HT1080 (cell line): Measurements from ENCODE around the gene SCNN1B. TPM values are rescaled to one million over a fixed set of nuclear protein-coding genes. Genes with fewer than 3 reads are reported as not detected.
"Not testable (repeated sequence)": the region's sequence is repeated elsewhere in the genome, so short reads cannot be mapped to it uniquely, and the experiment has no call there.

Experiments
- DNase-seq: peaks from one replicate; pipeline ENCODE4 v3.0.0-alpha.2; 2015; ENCODE audit warnings: low read depth
- total RNA-seq: library from RNA; depleted of rRNA; stranded (reverse); fragments of >200 nt; shearing (Covaris generic); gene quantifications from 2 replicates; pipeline ENCODE4 v1.2.3, GENCODE V29; 2014

Gene SCNN1B
- total RNA-seq, 1 experiment from 2014 or later = not detected

DNA sequence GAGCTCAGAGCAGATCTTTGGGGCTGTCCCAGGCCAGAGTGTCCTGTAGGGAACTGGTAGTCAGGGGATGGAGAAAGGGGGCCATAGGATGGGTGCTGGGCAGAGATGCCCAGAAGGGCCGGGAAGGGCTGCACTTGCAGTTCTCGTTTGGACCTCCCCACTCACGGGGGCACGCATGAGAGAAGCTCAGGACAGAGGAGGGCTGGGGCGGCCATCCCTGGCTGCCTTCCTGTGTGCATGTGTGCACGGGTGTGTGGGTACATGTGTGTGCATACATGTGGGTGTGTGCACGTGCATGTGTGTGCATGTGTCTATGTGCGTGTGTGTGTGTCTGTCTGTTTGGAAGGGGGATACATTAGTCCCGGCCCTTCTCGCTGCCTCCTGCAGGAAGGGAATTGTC lies 77.6 kb downstream of the SCNN1B start:
- no peak for DNase-seq

DNA sequence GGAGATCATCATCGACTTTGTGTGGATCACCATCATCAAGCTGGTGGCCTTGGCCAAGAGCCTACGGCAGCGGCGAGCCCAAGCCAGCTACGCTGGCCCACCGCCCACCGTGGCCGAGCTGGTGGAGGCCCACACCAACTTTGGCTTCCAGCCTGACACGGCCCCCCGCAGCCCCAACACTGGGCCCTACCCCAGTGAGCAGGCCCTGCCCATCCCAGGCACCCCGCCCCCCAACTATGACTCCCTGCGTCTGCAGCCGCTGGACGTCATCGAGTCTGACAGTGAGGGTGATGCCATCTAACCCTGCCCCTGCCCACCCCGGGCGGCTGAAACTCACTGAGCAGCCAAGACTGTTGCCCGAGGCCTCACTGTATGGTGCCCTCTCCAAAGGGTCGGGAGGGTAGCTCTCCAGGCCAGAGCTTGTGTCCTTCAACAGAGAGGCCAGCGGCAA lies 78.4 kb downstream of the SCNN1B start:
- no peak for DNase-seq

DNA sequence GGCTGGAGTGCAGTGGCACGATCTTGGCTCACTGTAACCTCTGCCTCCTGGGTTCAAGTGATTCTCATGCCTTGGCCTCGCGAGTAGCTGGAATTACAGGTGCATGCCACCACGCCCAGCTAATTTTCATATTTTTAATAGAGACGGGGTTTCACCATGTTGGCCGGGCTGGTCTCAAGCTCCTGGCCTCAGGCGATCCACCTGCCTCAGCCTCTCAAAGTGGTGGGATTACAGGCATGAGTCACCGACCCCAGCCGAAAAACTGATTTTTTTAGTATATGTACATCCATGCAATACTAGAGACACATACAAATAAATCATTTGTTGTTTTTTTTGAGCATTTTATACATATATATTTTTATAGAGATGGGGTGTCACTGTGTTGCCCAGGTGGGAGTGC lies 79.6 kb downstream of the SCNN1B start:
- DNase-seq = not testable (repeated sequence)

DNA sequence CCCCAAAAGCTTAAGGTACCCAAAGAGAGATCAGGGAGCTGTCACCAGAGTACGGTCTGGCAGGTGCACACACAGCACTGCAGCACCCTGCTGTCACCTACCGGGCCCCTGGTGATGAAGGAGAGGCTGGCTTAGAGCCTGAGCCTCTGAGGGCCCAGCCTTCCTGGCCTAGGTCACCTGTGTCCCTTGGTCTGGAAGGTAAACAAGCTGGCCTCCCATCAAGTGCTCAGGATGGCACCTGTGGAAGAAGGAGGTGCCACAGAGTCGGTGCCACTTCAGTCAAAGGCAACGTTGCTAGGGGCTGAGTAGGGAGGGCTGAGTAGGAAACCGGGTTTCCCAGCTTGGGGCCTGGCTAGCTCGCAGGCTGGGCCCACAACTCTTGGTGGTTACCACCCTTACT lies 80.2 kb downstream of the SCNN1B start:
- DNase-seq = no peak

DNA sequence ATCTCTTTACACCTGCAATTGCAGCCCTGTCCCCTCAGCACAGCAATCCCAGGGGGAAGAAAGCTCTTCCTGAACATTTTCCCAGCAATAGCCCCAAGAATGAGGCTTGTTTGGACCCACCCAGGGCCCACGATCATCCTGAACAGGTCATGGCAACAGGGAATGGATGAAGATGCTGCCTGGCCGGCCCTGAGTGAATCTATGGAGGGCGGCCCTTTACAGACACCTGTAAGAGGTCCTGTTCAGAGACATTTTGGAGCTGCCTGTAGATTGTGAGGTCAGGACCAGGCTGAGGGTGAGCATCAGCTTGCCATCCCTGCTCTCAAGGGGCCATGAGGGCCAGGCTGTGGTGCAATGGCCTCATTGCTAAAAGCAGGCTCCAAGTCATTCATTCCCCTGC lies 81.8 kb downstream of the SCNN1B start:
- no peak for DNase-seq

DNA sequence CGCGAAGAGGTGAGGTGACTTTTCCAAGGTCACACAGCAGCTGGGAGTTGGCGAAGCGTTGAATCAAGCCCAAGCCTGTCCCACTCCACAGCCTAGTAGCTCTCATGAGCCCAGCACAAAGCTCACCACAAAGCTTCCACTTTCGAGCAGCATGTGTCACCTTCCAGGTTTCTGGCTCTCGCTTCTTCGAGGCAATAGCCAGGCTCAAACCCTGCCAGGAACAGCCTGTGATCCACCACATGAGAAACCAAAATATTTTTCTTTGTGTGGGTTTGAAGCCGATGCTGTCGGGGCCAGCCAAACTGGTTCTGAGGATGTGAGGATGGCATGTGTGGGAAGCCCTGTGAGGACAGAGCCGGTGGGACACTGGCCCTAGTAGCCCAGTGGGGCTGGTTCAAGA lies 82.8 kb downstream of the SCNN1B start:
- no peak for DNase-seq

DNA sequence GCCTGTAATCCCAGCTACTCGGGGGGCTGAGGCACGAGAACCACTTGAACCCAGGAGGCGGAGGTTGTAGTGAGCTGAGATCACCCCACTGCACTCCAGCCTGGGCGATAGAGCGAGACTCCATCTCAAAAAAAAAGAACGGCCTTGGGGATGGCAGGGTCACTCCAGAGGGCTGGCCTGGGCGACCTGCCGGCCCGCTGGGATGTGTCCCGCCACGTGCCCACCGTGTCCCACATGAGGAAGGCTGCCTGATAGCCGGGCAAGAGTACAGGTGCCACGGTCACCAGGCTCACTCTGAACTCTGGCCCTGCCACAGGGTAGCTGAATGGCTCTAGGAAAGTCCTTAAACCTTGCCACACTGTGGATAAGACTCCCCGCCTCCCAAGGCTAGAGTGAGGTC lies 83.3 kb downstream of the SCNN1B start:
- no peak for DNase-seq

DNA sequence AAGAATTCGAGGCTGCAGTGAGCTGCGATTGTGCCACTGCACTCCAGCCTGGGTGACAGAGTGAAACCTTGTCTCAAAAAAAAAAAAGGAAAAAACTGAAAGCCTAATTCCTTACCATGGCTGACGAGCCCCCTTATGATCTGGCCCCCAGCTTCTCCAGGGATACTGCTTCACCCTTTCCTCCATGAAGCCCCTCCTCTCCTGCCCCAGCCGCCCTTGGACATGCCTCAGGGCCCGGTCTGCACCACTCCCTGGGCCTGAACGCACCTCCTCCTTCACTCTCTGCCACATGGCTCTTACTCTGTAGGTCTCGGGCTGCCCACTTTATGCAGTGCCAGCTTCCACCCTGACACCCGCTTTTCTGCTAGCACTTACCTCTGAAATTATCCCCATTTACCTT lies 85.6 kb downstream of the SCNN1B start:
- no peak for DNase-seq

DNA sequence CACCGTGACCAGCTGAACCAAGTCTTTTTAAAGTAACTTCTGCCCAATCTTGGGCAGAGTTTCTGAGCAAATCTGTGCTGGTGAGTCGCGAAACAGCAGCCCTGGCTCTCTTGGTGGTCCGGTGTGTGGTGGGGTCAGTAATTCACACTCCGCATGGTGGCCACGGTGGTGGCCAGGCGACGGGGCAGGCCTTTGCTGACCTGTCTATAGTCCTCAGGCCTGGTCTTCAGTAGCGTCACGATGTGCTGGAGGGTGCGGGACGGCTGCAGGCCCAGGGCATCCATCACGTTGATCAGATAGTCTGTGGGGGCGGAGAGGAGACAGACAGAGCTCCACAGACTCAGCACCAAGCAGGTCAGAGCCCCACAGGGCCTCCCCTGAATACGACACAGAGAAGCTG lies 86.7 kb downstream of the SCNN1B start:
- no peak for DNase-seq

DNA sequence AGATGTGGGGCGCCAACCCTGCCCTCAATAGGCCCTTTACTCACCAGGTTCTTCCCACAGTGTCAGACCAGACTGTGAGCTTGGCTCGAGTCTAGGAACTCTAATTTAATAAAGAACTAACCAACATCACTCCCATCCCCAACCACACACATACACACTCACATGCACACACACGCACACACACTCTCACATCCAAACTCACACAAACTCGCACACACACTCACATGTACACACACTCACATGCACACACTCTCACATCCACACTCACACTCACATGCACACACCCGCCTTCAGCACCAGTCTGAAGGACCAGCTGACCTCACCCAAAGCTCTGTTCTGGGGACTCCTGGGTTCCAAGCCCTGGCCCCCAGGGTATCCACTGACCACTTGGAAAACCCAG lies 87.1 kb downstream of the SCNN1B start:
- no peak for DNase-seq

DNA sequence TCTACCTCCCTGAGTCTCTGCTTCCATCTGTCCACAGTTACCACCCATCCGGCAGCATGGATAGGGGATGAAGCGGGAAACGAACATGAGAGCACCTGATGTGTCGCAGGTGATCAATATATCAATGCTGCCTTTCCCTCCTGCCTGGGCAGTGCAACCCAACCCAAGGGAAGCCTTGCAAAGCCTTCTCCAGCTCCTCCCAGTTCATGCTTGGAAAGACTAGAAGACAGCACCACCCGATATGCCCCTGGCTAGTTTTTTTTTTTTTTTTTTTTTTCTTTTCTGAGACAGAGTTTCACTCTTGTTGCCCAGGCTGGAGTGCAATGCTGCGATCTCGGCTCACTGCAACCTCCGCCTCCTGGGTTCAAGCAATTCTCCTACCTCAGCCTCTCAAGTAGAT lies 87.8 kb downstream of the SCNN1B start:
- not testable (repeated sequence) for DNase-seq

DNA sequence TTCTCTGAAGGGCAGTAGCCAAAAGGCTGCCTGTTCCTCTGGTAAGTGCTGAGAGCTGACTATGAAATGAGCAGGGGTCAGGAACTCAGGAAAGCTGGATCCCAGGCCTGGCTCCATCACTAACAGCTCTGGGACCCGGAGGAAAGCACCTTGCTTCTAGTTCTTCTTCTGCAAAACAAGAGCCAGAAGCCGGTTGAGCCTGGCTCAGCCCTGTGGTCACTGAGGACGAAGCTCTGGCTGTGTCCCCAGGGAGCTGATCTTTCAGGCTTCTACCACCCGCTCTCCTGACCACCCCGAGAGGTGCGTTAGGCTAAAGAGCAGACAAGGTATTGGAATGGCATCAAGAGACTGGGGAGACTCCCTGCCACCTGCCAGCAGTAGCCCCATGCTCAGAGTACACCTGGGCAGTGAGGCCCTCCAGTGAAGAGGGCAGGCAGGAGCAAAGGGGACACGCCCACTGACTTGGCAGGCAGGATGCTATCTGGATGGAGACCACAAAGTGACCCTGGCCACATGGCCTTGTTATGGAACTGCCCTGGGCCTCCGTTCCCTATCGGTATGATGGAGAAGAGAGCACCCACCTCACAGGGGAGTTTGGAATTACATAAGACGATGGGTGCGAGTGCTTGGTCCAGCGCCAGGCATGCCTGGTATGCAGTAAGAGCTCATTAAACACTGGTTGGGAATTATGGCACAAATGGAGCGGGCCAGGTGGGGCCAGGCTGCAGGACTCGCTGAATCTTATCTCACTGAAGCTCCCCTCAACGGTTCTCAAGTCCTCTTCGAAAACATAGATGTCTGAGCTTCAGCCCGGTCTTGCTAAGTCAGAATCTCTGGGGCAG lies 89.5 kb downstream of the SCNN1B start:
- DNase-seq = no peak

DNA sequence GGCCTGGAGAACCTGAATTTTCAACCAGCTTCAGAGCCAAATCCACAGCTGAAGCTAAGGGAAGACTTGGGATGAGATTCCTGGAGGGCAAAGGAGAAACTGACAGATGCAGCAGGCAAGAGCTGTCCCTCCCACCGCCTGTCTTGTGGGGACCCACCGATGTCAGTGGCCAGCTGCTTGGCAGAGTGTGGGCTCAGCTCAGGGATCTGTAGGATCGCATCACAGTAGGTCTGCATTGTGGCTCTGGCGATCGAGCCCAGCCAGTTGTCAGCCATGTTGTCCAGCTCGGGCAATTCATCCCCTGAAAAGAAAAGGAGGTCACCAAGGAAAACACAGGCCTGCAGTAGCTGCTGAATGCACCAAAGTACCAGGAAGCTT lies 90.1 kb downstream of the SCNN1B start:
- no peak for DNase-seq

DNA sequence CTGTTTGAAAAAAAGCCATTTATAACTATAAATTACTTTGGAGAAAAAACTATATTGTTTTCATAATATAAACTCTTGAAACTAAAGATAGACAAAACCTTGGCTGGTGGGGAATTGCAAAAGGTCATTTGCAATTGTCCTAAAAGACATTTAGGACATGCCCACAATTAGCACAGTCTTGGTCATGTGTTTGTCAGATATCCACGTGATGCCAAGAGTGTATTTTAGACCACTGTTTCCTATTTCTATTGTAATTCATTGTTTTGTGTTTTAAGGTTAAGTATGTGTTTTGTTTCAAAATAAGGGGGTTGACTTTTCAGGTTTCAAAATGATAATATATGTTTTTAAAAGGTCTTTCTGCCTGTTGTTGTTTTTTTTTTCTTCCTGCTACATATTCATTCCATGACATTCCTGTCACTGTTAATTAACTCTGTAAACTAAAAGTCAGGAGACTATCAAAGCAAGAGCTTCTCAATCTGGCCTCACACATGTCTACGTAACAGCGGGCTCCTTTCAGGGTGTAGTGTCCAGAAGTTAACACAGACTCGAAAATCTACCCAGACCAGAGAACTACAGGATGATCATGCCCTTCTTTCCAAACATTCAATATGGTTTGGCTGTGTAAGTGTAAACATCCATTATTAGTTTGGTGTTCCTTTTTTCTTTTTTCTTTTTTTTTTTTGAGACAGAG lies 92.2 kb downstream of the SCNN1B start:
- no peak for DNase-seq

DNA sequence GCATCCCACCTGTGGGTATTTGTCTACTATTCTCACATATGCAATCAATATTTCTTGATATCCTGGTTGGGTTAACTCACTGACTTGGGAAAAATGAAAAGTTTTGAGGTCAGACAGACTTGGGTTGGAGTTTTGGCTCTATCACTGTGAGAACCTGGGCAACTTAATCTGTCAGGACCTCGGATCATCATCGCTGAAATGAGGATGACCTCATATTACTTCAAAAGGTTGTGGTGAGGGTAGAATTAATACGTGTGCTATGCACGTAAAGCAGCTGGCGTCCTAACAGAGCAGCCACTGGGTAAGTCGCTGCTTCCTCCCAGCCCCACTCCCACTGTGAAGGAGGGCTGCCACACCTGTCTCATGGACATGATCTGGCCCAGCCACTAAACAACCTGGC lies 93.6 kb downstream of the SCNN1B start:
- no peak for DNase-seq

DNA sequence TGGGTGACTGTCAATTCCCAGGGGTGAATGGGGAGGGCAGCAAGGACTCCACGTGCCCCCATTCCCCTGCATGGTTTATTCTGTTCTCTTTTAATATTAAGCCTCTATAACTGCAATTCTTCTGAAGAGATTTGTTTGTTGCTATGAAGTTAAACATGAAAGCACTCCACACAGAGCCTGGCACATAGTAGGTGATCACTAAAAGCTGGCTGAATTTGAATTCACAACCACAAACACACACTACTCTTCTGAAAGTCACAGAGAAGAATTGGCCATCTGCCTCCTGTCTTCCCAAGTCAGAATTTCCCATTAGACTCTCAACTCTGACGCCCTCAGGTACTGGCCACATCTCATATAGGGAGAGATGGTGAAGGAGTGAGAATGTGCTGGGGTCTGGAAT lies 95.4 kb downstream of the SCNN1B start:
- no peak for DNase-seq

DNA sequence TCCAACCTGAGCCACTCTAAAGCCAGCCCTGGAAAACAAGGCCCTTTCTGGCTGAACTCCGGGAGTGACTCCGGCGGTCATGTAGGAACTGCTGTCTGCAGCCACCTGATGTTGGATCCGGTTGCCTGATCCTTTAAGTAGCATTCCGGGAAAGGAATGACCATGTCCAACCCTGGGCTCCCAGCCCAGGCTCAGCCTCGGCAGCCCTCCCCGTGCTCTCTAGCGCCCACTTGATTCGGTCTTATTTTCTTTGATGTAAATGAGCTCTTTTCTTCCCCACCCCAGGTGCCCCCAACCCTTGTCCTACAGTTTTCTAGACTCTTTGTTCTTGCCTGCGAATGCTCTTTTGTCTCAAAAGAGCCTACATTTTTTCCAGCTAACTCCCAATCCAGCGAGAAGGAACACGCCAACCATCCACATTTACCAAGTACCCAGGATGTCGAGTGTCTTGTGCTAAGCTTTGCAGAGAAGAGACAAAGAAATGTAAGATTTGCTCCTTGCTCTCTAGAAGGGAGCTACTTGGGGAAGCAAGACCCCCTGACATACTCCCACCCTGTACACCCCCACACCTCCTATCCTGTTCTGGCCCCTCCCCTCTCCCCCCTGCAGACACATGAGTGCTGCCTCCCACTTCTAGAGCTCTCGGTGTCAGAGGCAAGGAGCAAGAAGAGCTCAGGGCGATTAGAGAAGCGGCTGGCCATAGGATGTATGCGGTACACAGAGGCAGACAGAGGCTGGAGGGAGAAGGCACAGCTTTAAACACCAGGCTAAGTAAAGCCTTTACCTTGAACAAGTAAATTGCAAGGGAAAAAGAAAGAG lies 97.1 kb downstream of the SCNN1B start:
- DNase-seq = no peak

DNA sequence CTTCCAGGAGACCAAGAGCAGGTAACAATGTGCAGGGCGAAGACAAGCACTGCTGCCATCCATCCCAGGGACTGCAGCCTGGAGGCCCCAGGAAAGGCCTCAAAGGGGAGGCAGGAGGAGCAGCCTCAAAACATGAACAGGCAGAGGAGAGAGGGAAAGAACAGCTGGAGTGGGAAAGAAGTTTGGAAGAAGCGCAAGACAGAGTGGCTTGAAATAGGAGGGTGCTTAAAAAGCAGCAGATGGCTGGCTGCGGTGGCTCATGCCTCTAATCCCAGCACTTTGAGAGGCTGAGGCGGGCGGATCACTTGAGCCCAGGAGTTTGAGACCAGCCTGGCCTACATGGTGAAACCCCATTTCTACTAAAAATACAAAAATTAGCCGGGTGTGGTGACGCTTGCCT lies 98.3 kb downstream of the SCNN1B start:
- not testable (repeated sequence) for DNase-seq

DNA sequence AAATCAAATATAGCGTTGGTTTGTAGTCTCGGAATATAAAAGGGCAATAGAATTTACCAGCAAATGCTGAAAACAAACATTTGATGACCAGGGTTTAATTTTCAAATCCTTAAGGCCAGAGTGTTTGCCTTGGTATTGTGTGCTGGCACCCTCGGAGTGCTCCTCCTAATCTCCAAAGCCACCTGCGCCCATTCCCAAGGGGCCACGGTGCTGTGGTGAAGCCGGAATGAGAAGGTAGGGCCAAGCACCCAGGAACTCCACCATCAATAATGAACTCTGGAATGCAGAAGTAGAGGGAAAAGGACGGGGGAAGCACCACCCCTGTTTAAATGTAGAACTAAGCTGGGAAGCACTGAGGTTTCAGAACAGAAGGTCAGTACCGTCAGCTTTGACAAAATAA lies 99.0 kb downstream of the SCNN1B start:
- no peak for DNase-seq

DNA sequence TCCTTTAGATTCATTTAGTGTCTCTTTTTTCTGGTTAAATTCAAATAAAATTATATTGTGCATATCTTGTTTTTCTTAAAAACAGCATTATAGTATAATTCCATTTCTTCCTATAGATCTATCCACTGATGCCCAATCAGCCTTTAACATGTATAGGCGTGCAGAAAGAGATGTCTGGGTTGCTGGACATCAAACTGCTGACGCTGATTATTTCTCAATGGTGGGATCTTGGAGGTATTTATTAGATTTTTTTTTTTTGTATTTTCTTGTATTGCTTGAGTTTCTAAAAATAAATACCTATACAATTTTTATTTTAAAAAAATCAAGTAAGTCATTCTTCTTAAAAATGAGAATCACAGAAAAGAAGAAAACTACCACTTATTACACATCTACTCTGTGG lies 100.0 kb downstream of the SCNN1B start:
- DNase-seq = no peak

DNA sequence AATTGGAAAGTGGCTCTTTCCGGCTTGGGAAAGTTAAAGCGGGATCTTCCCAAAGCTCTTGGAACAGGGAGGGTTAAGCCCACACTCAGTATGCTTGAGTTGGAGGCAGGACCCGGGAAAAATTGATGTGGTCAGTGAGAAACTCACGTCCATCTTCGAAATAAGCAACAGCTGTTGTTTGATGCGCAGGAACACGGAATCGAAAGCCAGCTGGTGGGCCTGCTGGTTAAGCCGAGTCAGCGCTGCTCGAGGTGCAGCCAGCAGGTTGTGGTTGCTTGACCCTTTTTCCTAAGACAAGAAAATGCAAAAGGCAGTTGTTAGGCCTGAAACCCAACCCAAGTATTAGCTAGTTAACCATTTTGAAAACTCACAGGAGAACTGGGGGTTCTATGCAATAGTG lies 101.4 kb downstream of the SCNN1B start:
- DNase-seq = no peak

DNA sequence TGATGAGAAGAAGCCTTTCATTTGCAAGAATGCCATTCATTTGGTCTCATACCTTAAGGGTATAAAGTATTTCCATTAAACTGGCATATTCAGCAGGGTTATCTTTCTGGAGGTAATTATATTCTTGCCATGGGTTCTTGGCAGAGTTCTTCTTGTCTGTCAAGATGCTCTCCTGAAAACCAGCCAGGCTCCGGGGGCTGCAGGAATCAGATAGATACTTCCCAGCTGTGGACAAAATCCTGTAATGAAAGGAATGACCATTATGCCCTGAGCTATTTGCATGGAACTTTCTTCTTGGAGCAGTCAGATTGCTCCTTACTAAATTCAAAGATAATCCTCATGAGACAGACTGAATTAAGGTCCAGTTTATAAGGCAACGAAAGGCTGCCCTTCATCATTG lies 103.9 kb downstream of the SCNN1B start:
- DNase-seq = no peak
